RWPE1 (cell line): ENCODE data around the gene CARMIL1.
A peak's percentile ranks its signal among the peaks of the same experiment; 100 is the strongest.

Experiments
- CTCF ChIA-PET: fragments of 350-600 bp; sonication (Branson Sonifier 250); formaldehyde crosslinking; extraction: SDS; loops from one replicate; lab custom pipeline; 2021; lab: Yijun Ruan, JAX
- POLR2A ChIA-PET: fragments of 400-600 bp; formaldehyde crosslinking; extraction: SDS; loops from one replicate; lab custom pipeline; 2020; ENCODE audit warnings: antibody characterized with exemption; ENCODE audit not compliant: low non-redundant PET; lab: Yijun Ruan, JAX
- DNase-seq: peaks from one replicate; pipeline ENCODE4 v3.0.0; 2012; ENCODE audit warnings: low spot score
- H3K27ac ChIP-seq: fragments of 450-650 bp; 2 replicates; pipeline ENCODE4 v1.5.1; 2017
- TF ChIP-seq, protein P1 (sequence below): fragments of 450-650 bp; conservative IDR thresholded peaks from 2 replicates; pipeline ENCODE4 v1.5.1; 2017; ENCODE audit warnings: low read depth, mild to moderate bottlenecking

Gene CARMIL1

DNA sequence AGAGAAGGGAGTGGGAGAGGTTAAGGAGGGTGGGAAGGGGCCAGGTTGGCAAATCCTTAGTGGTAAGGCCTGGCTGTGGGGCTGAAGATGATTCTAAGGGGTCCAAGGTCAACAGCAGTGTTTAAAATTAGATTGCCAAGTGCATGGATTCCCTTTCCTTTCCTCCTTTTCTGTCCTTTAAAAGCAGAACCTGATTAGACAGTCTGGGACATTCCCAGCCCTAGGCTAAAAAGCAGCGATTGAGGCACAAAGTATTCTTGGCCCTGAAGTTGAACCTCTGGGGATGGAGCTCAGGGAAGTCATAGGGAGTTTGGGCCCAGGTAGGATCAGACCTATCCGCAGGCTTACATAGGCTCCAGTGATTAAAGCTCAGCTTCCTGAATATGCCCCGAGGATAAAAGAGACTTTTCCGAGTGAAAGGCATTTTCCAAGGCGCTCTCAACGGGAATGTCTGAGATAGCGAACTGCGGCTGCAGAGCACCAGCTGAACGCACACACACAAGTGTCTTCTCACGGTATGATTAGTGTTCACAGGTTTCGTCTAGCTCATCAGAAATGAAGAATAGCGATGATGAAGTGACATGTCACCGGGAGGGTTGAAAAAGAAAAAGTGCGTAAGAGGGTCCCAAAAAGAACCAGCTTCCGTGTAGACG is 787 bp upstream of the CARMIL1 start:
- peak overlapping the region; percentile 82 for H3K27ac ChIP-seq
- TF ChIP-seq, protein P1, sequence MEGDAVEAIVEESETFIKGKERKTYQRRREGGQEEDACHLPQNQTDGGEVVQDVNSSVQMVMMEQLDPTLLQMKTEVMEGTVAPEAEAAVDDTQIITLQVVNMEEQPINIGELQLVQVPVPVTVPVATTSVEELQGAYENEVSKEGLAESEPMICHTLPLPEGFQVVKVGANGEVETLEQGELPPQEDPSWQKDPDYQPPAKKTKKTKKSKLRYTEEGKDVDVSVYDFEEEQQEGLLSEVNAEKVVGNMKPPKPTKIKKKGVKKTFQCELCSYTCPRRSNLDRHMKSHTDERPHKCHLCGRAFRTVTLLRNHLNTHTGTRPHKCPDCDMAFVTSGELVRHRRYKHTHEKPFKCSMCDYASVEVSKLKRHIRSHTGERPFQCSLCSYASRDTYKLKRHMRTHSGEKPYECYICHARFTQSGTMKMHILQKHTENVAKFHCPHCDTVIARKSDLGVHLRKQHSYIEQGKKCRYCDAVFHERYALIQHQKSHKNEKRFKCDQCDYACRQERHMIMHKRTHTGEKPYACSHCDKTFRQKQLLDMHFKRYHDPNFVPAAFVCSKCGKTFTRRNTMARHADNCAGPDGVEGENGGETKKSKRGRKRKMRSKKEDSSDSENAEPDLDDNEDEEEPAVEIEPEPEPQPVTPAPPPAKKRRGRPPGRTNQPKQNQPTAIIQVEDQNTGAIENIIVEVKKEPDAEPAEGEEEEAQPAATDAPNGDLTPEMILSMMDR = no peak
- POLR2A ChIA-PET = interaction anchor here (0.9 kb wide), 1 partner anchor 26 kb away, joined by 6 read pairs; no protein-coding TSS in a partner anchor
- DNase-seq = peak; percentile 53
- CTCF ChIA-PET = interaction anchor here (0.6 to 3.0 kb wide), 15 partner anchors 13 to 739 kb away, joined by 3 to 34 read pairs (median 3); no protein-coding TSS in a partner anchor

DNA sequence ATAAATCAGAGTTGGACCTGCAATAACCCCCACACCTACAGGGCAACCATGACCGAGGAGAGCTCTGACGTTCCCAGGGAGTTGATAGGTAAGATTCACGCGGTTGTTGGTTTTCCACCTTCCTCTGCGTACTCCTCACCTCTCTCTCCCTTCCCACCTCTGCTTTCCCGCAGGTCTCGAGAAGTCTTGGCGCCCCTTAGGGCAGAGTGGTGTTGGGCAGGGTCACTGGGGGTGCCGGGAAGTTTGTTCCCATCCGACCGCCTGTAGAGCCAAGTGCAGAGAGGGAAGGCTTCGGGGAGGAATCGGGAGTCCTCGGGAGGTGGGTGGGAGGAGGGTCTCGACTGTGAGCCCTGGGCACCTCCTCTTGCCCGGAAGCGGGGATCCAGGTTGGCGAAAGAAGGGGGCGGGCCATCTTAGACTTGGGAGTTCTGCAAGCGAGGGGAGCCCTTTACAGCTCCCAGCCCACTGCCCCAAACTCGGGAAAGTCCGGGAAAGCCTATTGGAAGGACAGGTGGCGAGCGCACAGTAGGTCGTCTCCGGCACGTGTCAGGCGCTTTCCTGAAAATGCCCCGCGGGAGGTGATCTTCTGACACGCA is 672 bp downstream of the CARMIL1 start:
- CTCF ChIA-PET = interaction anchor here (0.7 to 3.0 kb wide), 9 partner anchors 9 to 277 kb away, joined by 3 to 34 read pairs (median 5); no protein-coding TSS in a partner anchor
- H3K27ac ChIP-seq = peak overlapping the region; percentile 82
- DNase-seq = peak; percentile 48
- POLR2A ChIA-PET = interaction anchor here (0.6 to 0.7 kb wide), 4 partner anchors 186 to 661 kb away, joined by 3 to 6 read pairs (median 4); no protein-coding TSS in a partner anchor
- TF ChIP-seq, protein P1 = no peak

DNA sequence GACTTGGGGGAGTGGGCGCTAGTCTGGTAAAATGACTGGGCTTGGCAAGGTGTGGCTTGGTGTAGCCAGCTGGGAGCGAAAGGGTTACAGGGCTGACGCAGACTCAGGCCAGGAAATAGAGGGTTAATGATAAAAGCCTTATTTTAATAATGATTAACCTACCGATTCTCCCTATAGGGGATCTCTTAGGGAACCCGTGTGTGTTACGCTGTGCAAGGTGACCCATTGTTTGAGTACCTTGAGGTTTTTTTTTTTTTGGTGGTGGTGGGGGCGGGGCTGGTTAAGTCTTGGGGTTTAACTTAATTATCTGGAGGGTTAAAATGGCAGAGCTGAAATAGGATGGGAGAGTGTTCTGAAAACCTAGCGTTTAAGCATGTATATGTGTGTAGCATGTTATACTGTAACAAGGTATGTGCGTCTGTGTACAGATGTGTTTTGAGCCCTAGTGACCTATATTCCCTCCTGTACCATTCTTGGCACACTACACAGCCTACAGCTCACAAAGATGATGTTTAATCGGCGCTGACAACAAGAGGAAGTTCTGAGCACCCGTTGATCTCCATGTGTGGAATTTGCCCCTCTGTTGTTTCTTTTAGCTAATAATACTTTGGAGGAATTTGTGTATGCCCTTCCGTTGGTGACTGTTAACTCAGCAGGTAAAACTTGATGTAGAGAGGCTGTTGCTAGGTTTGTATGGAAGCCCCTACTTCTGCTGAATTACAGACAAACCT is 1.3 kb downstream of the CARMIL1 start:
- ChIA-PET POLR2A (no interaction called here), CTCF (interaction anchor here (2.4 to 2.9 kb wide), 2 partner anchors 197 to 209 kb away, joined by 12 to 34 read pairs; no protein-coding TSS in a partner anchor)
- TF ChIP-seq, protein P1 = no peak
- peak overlapping the region; percentile 82 for H3K27ac ChIP-seq
- peak; percentile 34 for DNase-seq

DNA sequence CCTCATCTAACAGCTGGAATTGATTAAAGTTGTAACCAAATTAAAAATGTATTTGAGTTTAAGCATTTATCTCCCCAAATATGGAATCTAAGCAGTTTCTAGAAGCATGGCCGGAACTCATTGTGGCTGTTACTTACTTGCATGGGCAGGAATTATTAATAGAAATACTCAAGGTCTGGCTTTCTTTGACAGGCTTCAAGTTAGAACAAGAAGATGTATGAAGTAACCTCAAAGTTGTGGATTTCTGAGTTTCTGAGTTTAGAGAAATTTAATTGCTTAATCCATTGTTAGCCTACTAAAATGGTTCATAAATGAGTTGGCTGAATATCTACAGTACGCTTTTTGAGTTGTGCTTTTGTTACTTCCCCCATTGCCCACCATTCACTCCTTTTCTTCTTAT is 7.7 kb downstream of the CARMIL1 start:
- no peak overlapping the region for H3K27ac ChIP-seq
- TF ChIP-seq, protein P1 = no peak
- DNase-seq = no peak
- CTCF ChIA-PET = no interaction called here
- POLR2A ChIA-PET = no interaction called here

DNA sequence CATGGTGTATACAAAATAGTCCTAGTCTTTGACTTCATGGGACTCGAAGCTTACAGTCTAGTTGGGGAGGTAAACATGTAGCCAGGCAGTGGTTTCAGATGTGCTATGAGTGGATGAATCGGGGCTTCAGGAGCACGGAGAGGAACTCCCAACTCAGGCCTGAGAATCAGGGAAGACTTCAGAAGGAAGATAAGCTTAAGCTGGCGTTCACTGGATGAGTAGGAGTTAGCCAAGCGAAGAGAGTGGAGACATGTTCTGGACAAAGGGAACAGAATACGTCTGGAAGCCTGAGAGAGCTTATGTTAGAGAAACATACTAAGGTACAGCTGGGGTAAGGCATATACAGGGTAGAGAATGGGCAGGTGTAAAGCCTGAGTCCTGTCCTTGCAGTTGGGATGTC is 8.8 kb downstream of the CARMIL1 start:
- ChIA-PET CTCF (no interaction called here), POLR2A (no interaction called here)
- H3K27ac ChIP-seq = no peak overlapping the region
- TF ChIP-seq, protein P1 = no peak
- DNase-seq = no peak

DNA sequence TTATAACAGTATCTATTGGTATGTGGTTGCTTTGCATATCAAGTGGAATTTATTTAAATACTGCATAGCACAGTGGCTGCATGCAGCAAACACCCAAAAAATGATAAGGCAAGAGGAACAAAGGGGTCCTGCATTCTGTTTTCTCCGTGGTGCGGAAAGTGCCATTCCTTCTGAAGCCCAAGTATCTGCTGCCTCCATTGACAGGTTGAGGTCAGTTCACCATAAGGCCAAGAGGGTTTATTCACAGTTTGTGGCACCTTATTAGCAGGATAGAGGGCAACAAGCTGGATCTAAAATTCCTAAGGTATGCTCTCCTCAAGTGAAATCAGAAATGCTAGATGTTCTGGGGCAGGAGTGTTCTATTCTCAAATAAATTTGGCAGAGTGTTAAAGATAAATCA is 9.3 kb downstream of the CARMIL1 start:
- ChIA-PET POLR2A (no interaction called here), CTCF (interaction anchor here (0.6 kb wide), 1 partner anchor 351 kb away, joined by 3 read pairs; no protein-coding TSS in a partner anchor)
- no peak overlapping the region for H3K27ac ChIP-seq
- no peak for DNase-seq
- TF ChIP-seq, protein P1 = no peak
